Uterus (tissue), 2 donors: ENCODE data around the gene ZC3H7B.

Experiments
- POLR2A ChIP-seq, 2 donors: fragments of 450-650 bp; IDR thresholded peaks; one replicate each; pipeline ENCODE4 v1.6.1; 2016; ENCODE audit warnings: antibody characterized with exemption in 2 of 2, mild to moderate bottlenecking in 1 of 2, moderate library complexity in 1 of 2
- TF ChIP-seq, protein P1 (sequence below), 4 experiments: fragments of 200-600 bp in 2 of 4; fragments of 450-650 bp in 2 of 4; sonication (generic) in 2 of 4; IDR thresholded peaks; one replicate each; pipeline ENCODE4 v1.5.1; 2016 to 2019; ENCODE audit warnings: antibody characterized with exemption in 4 of 4, mild to moderate bottlenecking in 2 of 4, moderate library complexity in 1 of 4

DNA sequence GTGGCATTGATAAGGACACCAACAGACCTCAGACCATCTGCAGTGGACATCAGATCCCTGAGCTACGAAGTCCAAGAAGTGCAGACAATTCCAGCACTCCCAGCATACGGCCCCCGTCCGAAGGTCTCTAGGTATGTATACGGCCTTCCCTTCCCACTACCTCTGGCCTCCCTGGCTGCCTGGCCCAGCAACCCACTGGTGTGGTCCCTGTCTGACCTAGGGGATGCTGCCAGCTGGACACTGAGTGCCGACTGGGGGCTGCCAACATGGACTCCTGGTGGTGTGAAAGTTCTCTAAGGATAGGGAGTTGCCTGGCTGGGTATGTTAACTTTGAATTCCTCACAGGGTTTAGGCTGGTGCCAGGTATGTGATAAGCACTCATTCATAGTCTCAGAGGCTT lies 62.9 kb downstream of the ZC3H7B start:
- no peak for TF ChIP-seq POLR2A (IDR thresholded peaks at IDR 0.05)
- TF ChIP-seq, protein P1, sequence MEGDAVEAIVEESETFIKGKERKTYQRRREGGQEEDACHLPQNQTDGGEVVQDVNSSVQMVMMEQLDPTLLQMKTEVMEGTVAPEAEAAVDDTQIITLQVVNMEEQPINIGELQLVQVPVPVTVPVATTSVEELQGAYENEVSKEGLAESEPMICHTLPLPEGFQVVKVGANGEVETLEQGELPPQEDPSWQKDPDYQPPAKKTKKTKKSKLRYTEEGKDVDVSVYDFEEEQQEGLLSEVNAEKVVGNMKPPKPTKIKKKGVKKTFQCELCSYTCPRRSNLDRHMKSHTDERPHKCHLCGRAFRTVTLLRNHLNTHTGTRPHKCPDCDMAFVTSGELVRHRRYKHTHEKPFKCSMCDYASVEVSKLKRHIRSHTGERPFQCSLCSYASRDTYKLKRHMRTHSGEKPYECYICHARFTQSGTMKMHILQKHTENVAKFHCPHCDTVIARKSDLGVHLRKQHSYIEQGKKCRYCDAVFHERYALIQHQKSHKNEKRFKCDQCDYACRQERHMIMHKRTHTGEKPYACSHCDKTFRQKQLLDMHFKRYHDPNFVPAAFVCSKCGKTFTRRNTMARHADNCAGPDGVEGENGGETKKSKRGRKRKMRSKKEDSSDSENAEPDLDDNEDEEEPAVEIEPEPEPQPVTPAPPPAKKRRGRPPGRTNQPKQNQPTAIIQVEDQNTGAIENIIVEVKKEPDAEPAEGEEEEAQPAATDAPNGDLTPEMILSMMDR (IDR thresholded peaks at IDR 0.05) = no peak
